ENCODE measurements around the gene SETD5.
A peak's percentile ranks its signal among the peaks of the same experiment; 100 is the strongest.
"Not testable (repeated sequence)": the region's sequence is repeated elsewhere in the genome, so short reads cannot be mapped to it uniquely, and the experiment has no call there.

SETD5 gene

DNA sequence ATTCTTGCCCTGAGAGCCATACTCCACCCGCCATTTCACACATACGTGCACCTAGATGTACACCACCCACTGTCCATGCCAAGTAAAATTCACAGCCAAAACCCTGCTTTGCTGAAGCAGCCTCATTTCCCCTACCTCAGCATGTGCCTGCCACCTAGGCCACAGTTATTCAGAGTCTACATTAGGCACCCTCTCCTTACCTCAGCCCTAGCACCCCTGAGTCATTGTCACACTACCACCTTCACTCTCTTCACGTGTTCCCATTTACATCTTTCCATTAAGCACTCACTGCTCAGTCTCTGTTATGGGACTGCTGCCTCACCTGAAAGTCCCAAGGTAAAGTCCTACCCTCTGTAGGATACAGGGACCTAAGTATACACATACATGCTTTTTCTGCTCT lies 70.0 kb downstream of the SETD5 start:
- DNase-seq (ENCODE audit: low read depth): no peak

DNA sequence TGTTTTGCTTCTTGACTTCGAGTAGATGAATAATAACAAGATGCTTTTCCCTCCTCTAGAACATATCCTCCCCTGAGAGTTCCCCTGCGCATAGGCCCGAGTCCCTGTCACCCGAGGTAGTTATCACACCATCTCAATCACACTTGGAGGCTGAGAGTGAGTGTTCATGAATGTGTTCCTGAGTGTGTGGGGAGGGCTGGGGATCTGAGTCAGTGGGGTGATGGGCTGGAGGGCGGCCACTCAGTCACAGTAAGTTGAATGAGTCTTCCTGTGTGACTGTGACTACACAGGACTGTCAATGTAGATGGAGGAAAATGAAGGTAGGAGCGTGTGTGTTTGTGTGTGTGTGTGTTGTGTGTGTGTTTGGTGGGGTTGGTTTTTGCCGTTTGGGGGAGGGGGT lies 71.0 kb downstream of the SETD5 start:
- DNase-seq (ENCODE audit: low read depth): peak; percentile 20

DNA sequence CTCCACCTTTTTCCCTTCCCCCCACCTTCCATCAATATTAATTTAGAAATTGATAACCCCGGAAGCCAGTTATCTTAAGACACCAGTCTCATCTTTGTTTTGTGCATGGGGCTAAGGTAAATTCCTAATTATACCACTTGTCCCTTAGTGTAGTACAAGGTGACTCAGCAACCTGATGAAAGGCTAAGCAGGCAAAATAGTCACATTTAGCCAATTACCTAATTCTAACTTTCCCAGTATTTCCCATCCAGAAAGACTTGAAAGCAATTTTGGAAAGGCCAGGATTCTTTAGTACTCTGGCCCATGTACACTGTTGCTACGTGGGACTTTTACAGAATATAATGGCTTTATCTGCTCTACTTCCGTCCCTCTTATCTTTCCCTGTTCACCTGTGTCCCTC lies 72.6 kb downstream of the SETD5 start:
- no peak for DNase-seq (ENCODE audit: low read depth)

DNA sequence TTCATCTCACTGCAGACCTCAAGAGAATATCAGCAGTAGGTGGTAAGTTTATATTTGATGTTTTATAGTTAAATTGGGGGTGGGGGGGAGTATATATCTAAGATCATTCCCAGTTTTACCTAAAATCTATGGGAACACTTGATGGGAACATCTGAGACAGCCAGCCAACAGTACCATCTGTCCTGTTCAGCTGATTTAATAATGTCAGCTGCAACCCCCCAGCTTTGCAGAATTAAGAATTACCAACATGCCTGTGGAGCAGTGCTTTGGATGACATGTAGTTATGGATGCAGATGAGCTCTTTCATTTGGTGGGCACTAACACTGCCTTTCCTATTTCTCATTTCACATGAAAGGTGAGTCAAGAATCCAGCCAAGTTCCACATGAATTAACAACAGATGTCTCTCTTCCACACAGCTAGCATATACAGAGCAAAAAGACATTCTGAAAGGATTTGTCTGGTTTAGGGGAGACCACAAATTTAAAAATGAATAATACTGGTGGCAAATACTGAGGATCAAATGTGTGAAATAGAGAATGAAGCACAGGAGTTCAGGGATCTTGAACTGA lies 76.2 kb downstream of the SETD5 start:
- no peak for DNase-seq (ENCODE audit: low read depth)

DNA sequence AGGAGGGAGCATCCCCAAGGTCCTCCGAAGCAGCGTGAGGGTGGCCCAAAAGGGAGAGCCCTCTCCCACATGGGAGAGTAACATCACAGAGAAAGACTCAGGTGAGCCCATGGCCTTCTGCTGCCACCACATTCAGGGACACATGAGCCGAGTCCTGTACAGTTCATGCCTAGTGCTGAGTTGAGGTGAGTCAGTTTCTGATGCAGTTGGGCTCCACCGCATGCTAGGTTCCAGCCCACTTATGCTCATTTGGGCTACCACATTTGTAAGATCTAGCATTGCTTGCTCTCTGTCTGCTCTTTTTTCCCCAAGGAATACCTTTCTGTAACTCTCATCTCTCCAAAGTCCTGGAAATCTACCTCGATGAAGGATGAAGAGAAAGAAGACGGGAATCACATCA lies 77.1 kb downstream of the SETD5 start:
- no peak for DNase-seq (ENCODE audit: low read depth)

DNA sequence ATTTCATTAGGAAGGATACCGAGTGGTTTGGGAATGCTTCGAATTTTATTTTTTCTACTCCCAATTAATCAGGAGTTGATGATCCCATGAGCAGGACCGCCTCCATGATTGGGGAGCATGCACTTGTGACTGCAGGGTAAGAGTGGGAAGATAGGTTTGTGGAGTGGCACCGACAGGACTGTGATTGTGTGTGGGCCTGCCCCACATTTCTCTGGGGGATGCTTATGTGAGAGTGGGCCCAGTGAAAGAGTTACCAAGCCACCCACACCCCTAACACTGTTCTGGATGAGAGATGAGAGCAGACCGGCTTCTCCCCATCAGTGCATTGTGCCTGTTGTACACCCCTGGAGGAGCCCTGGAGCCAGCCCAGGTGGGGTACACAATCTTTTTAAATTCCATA lies 79.5 kb downstream of the SETD5 start:
- DNase-seq (ENCODE audit: low read depth): no peak

DNA sequence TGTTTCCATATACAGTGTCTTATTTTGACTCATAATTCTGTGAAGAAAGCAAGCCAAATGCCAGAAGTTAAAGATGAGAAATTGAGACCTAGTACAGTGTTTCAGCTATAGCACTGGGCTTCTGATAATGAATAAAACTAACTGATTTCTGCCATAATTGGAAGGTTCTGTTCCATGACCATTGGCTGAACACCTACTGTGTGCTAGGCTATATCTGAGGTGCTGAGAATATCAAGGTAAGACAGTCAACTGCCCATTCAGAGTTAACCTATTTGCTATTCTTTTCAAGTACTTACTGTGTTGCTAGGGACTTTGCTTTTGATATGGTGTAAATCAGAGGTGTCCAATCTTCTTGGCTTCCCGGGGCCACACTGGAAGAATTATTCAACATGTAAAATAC lies 82.8 kb downstream of the SETD5 start:
- no peak for DNase-seq (ENCODE audit: low read depth)

DNA sequence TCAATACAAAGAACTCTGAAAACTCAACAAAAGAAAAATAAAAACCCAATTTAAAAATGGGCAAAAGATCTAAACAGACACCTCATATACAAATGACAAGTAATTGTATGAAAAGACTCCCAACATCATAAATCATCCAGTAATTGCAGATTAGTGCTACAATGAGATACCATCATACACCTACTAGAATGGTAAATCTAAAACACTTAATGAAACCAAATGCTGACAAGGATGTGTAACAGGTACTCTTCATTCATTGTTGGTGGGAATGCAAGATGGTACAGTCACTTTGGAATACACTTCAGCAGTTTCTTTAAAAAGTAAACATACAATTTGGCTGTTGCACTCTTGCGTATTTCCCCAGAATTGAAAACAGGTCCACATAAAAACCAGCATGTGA lies 87.8 kb downstream of the SETD5 start:
- DNase-seq (ENCODE audit: low read depth): no peak

DNA sequence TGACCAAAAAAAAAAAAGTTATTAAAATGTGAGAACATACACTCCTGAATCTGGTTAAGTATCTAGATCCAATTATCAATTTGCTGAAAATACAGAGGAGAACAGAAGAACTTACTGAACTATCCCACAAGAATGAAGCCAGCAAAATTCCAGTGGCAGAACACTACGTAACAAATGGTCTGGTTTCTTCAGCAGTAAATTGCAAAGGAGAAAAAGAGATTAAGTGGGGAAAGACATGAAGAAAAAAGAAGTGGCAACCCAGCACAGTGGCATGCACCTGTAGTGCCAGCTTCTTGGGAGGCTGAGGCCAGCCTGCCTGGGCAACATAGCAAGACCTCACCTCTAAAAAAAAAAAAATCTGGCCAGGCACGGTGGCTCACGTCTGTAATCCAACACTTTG lies 94.1 kb downstream of the SETD5 start:
- no peak for DNase-seq (ENCODE audit: low read depth)

DNA sequence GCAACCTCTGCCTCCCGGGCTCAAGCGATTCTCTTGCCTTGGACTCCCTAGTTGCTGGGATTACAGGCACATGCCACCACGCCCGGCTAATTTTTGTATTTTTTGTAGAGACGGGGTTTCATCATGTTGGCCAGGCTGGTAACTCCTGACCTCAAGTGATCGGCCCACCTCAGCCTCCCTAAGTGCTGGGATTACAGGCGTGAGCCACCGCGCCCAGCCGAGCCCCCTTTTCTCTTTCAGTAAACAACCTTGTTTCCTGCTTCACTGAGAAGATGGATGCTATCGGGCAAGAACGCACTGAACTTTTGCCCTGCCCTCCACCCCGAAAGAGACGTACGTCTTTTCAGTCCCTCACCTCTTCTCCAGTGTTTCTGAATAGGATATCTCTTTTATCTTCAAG lies 96.6 kb downstream of the SETD5 start:
- not testable (repeated sequence) for DNase-seq (ENCODE audit: low read depth)

DNA sequence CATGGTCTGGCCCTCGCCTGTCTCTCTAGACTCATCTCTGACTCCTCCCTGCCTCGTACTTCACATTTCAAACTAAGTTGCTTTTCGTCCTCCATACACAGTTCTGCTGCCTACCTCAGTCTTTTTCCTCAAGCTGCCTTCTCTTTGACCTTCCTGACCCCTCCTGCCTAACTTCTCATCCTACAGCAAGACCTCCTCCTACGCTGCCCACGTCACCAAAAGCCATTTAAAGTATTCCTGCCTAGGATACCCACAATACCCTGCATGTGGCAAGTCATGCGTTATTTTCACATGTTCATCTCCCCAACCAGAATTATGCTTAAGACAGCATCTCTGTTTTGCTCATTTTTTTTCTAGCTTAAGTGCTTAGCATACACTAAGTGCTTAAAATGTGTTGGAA lies 99.5 kb downstream of the SETD5 start:
- DNase-seq (ENCODE audit: low read depth): no peak

DNA sequence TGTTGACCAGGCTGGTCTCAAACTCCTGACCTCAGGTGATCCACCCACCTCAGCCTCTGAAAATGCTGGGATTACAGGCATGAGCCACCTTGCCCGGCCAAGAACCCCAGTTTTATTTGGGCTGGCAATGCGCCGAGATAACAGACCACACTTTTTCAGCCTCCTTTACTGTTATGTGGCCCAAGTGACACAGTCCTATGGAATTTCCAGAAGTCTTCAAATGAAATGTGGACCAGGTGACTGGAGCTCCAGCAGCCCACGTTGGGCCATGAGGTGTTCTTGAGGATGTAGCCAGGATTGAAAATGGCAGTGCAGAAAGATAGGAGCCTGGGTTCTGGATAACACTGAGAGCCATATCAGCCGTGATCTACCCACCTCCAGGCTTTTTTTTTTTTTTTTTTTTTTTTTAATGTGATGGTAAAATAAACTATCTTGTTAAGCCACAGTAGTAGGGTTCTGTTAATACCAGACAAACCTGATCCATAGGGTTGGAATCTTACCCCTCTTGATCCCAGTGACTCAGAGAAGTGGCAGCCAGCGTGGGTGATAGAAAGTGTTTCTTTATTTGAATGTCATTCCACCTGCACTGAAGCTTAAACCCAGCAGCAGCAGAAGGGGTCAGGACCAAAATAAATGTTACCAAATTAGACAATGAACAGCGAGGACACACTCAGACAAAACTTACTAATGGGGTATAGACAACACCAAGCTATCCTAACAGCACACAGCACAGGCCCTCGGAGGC lies 100.6 kb downstream of the SETD5 start:
- DNase-seq (ENCODE audit: low read depth): peak; percentile 65

DNA sequence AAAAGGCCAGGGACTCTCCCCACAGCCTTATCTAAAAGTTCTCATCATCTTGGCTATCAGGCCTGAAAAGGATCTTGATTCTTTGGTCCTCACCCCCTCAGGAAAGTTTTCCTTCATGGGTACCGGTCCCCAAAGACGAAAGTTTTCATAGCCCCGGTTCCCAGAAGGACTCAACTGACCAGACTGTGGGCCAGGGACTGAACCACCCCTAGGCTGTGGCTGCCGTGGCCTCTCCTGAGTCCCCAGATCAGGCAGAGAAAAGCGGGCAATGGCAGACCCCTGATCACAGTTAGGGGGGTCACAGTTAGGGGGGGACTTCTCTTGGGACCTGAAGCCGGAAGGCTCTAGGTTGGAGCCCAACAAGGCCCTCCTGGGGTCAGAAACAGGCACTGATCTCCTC lies 101.4 kb downstream of the SETD5 start:
- DNase-seq (ENCODE audit: low read depth): no peak

DNA sequence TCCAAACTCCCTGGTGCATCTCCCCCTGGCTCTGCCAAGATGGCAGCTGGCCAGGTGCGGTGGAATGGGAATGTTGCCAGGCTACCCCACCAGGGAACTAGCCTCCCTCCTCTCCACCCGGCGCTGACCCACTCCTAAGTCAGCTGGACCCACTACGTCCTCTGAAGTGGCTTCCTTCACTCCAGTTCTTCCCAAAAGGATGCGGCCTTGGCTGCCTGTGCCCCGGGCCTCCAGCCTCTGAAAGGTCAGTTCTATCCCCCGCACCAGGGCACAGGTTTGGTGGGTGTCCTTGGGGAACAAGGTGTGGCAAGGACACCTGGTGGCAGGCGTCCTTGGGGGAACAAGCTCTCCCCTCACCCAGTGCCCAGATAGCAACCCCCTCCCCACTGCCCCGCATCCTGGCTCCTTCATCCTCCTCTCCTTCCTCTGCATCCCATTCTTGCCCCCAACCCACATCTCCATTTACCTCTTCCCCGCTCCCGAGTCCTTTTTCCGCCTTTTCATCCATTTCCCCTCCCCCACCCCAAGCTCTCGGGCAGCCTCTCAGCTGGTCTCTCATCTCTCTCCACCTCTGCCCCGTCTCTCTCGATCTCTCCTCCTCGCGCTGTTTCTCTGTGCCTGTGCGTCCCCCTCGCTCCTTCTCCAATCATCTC lies 102.2 kb downstream of the SETD5 start:
- DNase-seq (ENCODE audit: low read depth): no peak

DNA sequence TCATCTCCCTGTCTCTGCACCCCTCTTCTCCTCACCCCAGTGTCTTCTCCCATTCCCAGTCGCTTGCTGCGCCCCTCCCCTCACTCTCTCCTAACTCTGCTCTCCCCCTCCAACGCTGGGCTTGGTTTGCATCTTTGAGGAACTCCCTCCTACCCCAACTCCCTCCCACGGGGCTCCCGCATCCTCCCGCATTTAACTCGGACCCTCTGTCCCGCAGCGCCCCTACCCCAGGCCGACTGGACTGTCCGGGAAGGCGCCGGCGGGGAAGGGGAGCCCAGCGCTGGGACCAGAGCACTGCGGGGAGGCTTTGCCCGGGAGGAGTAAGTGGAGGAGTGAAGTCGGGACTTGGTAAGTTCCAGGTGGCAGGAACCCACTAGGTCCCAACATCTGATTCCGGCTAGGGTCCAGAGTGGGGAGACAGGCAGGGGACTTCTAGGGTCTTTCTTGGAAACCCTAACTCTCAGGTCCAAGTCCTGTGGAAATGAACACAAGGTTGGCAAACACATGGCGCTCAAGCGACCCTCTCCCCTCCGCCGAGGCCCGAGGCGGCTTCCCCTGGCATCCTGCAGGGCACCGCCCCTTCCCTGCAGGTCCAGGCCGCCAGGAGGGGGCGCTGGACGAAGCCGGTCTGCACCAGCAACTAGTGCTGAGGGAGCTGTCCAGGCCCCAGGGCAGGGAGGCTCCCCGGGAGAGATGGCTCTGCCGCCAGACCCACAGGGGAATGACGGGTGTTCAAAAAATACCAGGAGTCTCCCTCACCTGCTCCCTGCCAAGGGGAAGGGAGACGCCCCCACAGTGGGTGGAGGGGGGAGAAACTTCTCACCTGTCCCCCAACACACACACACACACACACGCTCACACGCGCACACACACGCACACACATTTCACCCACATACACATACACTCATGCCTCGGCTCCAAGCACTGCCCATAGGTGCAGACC lies 103.0 kb downstream of the SETD5 start:
- peak; percentile 64 for DNase-seq (ENCODE audit: low read depth)

DNA sequence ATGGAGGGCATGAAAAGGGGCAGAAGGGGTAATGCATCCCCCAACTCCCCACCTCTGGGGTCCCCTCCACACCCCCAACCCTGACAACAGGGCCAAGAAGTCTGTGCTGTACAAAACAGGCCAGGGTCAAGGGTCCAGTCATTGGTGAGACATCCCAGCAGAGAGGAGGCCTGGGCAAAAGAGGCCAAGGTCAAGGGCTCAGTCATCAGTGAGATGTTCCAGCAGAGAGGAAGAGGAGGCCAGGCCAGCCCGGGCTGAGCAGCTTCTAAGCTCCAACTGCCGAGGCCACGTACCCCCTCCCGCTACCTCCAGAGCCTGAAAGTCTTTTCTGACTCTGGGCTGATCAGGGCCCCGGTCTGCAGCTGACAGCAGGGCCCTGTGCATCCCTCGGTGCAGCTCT lies 103.8 kb downstream of the SETD5 start:
- DNase-seq (ENCODE audit: low read depth): no peak

DNA sequence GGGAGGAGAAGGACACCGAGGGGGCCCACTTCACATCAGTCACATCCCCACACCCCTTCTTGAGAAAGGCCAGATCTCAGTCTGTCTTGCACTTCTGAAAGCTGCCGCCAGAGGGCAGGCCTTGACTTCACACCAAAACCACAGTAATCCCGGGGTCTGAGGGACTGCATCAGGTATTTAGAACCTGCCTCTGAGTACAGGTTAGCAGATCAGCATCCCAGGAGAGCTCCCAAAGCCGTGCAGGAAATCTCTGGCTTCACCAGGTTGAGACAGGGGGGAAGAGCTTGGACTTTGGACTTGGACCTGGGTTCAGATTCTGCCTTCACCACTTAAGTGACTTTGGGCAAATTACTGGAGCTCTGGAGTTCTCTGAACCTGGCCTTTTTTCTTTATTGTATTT lies 105.9 kb downstream of the SETD5 start:
- DNase-seq (ENCODE audit: low read depth): peak; percentile 62

DNA sequence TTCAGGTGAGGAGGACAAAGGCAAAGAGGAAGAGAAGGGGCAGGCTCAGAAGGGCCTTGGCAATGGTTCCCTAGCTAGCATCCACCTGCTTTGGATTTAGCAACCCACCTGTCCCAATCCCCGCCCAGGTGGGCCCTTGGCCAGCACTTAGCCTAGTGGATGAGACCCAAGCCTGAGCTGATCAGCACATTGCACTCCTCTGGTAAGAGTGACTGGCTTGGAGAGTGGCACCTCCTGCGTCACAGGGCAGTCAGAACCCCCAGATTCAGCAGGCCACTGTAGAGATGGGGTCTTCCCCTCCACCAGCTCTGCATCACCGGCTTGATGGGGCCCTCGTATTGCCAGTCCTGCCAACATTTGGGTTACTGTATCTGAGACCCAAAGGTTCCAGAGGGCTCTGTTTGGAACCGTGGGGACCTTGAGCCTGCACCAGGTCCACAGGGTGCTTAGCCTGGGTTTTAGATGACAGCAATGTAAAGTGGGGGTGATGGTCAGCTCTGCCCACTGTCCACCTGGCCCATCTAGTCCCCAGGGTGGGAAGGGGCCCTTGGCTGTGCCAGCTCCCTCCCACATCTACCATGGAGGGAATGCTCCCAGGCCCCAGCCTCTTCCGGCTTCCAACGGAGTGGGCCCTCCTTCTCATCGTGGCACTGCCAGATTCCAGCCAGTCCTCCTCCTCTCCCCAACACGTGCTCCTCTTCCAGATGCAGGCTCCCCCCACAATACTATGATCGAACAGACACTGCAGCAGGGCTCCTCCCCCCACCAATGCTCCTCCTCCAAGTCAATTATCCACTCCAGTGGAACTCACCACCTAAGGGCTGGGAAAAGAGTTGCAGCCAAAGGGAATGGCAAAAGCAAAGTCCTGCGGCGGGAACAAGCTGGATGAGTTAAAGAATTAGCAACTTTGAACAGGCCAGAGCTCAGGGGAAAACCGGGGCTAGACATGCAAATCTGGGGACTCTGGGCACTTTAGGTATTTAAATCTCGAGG lies 110.5 kb downstream of the SETD5 start:
- no peak for DNase-seq (ENCODE audit: low read depth)

DNA sequence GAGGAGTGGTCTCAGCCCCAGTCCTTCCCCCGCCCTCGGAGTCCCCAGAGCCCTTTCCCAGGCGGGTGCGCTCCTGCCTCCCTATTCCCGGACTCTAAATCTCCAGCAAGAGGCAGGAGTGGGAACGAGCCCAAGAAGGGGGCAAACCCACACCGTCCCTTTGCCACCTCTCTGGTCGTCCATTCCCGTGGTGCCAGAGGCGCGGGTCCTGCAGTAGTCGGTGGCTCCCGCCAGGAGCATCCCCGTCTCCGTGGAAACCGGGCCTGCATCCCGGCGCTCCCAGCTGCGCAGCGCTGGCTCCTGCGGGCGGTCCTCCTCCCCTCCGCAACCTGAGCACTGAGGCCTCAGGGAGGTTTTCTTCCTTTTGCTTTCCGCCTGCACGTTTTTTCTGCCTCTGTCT lies 111.4 kb downstream of the SETD5 start:
- no peak for DNase-seq (ENCODE audit: low read depth)

DNA sequence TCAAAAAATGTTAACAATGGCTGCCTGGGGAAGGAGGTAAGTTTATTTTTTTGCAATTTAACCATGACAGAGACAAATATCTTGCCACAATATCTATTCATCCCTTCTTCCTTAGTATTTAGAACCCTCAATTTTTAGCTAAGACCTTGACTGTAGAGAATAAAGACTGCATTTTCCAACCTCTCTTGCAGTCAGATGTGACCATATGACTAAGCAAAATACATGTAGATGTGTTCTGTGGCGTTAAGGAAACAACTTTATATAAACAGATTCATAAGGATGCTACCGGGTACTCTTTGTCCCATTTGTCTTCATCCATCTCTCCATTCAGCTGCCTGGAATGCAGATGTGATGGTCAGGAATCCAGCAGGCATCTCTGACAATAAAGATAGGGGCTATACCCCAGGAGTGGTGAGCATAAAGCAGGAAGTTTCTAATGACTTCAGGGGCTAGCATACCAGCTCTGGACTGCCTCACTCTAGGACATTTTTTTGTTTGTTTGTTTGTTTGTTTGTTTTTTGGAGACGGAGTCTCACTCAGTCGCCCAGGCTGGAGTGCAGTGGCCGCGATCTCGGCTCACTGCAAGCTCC lies 115.1 kb downstream of the SETD5 start:
- DNase-seq (ENCODE audit: low read depth): no peak

DNA sequence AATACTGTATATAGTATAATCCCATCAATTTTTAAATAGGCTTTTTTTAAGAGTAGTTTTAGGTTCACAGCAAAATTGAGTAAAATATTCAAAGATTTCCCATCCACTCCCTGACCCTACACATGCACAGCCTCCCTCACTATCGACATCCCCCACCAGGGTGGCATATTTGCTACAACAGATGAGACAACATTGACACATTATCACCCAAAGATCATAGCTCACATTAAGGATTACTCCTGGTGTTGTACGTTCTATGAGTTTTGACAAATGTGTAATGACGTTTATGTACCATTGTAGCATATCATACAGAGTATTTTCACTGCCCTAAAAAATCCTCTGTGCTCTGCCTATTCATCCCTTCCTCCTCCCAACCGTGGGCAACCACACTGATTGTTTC lies 116.9 kb downstream of the SETD5 start:
- DNase-seq (ENCODE audit: low read depth): no peak
